HUES6 (cell line): Measurements from ENCODE around the gene GAPDHS.

ENCODE experiments used
- H3K27ac ChIP-seq: 2 replicates; pipeline ENCODE4 v1.7.0; 2013; ENCODE audit warnings: low read depth, mild to moderate bottlenecking, low read length, inconsistent platforms
- H3K27me3 ChIP-seq: 2 replicates; pipeline ENCODE4 v1.6.1; 2013; ENCODE audit warnings: low read length; ENCODE audit not compliant: control insufficient read depth, insufficient read depth
- H3K36me3 ChIP-seq: 2 replicates; pipeline ENCODE4 v1.6.1; 2013; ENCODE audit warnings: low read length; ENCODE audit not compliant: control insufficient read depth, insufficient read depth
- H3K4me1 ChIP-seq: 2 replicates; pipeline ENCODE4 v1.6.1; 2013; ENCODE audit warnings: low read length; ENCODE audit not compliant: control insufficient read depth, insufficient read depth
- H3K4me3 ChIP-seq: 2 replicates; pipeline ENCODE4 v1.5.1; 2013; ENCODE audit warnings: low read depth, low read length
- H3K9ac ChIP-seq: one replicate; pipeline ENCODE4 v1.6.1; 2013; ENCODE audit warnings: mild to moderate bottlenecking, low read length
- H3K9me3 ChIP-seq: 2 replicates; pipeline ENCODE4 v1.6.1; 2013; ENCODE audit warnings: low read depth, low read length; ENCODE audit not compliant: control insufficient read depth, insufficient read depth

The GAPDHS gene

DNA sequence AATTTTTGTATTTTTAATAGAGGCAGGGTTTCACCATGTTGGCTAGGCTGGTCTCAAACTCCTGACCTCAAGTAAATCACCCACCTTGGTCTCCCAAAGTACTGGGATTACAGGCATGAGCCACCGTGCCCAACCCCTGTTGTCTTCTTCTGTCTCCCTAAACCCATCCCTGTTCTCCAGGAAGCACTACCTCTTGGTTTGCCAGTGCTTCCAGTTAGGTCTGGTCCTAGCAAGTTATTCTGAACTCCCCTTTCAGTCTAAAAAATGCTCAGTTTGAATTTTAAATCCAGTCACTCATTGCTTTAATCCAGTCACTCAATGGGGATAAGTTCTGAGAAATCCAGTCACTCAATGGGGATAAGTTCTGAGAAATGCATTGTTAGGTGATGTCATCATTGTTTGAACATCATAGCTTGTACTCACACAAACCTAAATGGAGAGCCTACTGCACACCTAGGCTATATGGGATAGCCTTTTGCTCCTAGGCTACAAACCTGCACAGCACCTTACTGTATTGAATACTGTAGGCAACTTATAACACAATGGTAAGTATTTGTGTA is 38.2 kb downstream of the GAPDHS start:
- no peak overlapping the region for H3K9ac ChIP-seq

DNA sequence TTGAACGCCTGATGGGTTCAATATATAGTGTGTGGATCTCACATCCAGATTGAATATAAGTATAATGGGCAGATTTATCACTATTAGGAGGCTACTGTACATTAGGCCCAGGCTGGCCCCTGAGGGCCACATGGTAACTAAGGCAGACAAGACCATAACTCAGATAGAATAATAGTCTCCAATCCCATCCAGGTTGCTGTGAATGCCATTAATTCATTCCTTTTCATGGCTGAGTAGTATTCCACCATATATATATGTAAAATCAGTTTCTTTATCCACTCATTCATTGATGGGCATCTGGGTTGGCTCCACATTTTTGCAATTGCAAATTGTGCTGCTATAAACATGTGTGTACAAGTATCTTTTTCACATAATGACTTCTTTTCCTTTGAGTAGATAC is 44.7 kb downstream of the GAPDHS start:
- Histone ChIP-seq H3K9me3 (peaks cover 34% of the 10 kb centered on the region), H3K4me1 (no peaks in the 10 kb centered on the region), H3K4me3 (no peak overlapping the region), H3K9ac (no peak overlapping the region), H3K27me3 (no peaks in the 10 kb centered on the region), H3K36me3 (no peaks in the 10 kb centered on the region), H3K27ac (no peak overlapping the region)

More for the DNA sequence above, 38.2 kb downstream of the GAPDHS start:
- Histone ChIP-seq H3K9me3 (peaks cover 14% of the 10 kb centered on the region), H3K4me1 (no peaks in the 10 kb centered on the region), H3K27ac (no peak overlapping the region), H3K27me3 (no peaks in the 10 kb centered on the region; the same call in 1 of the 2 replicates), H3K4me3 (no peak overlapping the region), H3K36me3 (no peaks in the 10 kb centered on the region)

GRCh38 chr19:35578707-35579106 is 45.5 kb downstream of the GAPDHS start:
- Histone ChIP-seq H3K27me3 (peaks cover 2% of the 10 kb centered on the region; the same call in 1 of the 2 replicates), H3K27ac (no peak overlapping the region), H3K4me3 (no peak overlapping the region), H3K9me3 (peaks cover 34% of the 10 kb centered on the region), H3K36me3 (no peaks in the 10 kb centered on the region), H3K4me1 (no peaks in the 10 kb centered on the region), H3K9ac (no peak overlapping the region)

GRCh38 chr19:35582760-35583159 is 49.5 kb downstream of the GAPDHS start:
- Histone ChIP-seq H3K9ac (no peak overlapping the region), H3K9me3 (0 out of 2 replicates have a peak, but pooled peaks cover 8% of the 10 kb centered on the region), H3K27me3 (peaks cover 25% of the 10 kb centered on the region), H3K27ac (no peak overlapping the region), H3K36me3 (no peaks in the 10 kb centered on the region), H3K4me3 (no peak overlapping the region), H3K4me1 (no peaks in the 10 kb centered on the region)

DNA sequence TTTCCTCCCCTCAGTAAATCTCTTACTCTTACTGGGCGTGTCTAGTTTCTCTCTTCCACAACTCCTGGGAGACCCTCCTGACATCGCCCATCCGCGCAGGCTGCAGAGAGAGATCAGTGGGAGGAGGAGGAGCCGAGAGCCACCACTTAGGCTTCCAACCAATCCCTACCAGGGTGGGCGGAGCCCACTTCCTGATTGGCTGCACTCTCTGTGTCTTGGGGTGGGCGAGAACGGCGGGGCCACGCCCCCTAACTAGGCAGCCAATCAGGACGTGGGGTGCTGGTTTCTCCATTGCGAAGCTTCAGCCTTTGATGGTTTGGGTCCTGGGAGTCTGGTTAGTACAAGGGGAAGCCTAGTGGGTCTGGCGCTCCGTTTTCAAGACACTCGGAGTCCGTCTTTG is 52.6 kb downstream of the GAPDHS start, which contains the start of gene PMIS2:
Gene PMIS2, plus strand, starts transcription at position 326 of the 400 bp plus-strand sequence. CDS start 87 bp downstream, outside the sequence.
- H3K4me1 ChIP-seq, result no peaks in the 10 kb centered on the region
- no peak within 1 kb of the TSS for H3K9ac ChIP-seq
- no peaks in the 10 kb centered on the region for H3K36me3 ChIP-seq
- H3K27ac ChIP-seq, result no peak within 1 kb of the TSS
- H3K27me3 ChIP-seq, result peaks cover 26% of the 10 kb centered on the region
- H3K4me3 ChIP-seq, result no peak within 1 kb of the TSS
- no peaks in the 10 kb centered on the region for H3K9me3 ChIP-seq

- peaks cover 26% of the 10 kb centered on the region for H3K27me3 ChIP-seq
- H3K36me3 ChIP-seq, result no peaks in the 10 kb centered on the region
- H3K9ac ChIP-seq, result no peak overlapping the region
- H3K4me3 ChIP-seq, result no peak overlapping the region
- H3K9me3 ChIP-seq, result no peaks in the 10 kb centered on the region
- no peak overlapping the region for H3K27ac ChIP-seq
- no peaks in the 10 kb centered on the region for H3K4me1 ChIP-seq
Observed at GRCh38 chr19:35587321-35587720, 54.1 kb downstream of the GAPDHS start.

DNA sequence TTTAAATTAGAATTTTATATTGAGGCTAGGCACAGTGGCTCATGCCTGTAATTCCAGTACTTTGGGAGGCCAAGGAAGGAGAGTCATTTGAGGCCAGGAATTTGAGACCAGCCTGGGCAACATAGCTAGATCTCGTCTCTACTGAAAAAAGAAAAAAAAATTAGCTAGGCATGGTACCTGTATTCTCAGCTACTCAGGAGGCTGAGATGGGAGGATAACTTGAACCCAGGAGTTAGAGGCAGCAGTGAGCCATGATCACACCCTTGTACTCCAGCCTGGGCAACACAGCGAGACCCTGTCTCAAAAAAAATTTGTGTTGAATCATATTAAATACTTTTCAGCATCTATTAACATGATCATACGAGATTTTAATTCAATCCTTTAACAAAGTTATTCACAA is 57.6 kb downstream of the GAPDHS start:
- no peak overlapping the region for H3K4me3 ChIP-seq
- no peaks in the 10 kb centered on the region for H3K4me1 ChIP-seq
- H3K9me3 ChIP-seq, result no peaks in the 10 kb centered on the region
- no peak overlapping the region for H3K27ac ChIP-seq
- no peaks in the 10 kb centered on the region for H3K36me3 ChIP-seq
- no peak overlapping the region for H3K9ac ChIP-seq
- peaks cover 9% of the 10 kb centered on the region for H3K27me3 ChIP-seq

DNA sequence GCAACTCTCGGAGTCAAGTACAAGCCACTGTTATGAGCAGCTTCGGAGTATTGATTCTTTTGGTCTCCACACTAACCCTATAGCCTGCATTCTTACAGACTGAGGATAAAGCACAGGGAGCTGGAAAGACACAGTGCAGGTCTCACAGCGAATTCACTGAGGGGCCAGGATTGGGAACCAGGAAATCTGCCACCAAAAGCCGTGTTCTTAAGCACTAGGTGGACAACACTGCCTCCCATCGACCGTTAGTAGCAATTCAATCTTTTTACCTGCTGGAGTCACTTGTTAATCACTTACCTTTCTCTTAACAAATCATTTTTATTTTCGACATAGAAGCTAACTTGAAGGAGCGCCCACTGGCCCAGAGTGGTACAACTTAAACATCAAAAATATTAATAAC is 59.0 kb downstream of the GAPDHS start:
- Histone ChIP-seq H3K27me3 (peaks cover 5% of the 10 kb centered on the region; the same call in 1 of the 2 replicates), H3K36me3 (no peaks in the 10 kb centered on the region), H3K4me1 (no peaks in the 10 kb centered on the region), H3K4me3 (no peak overlapping the region), H3K9ac (no peak overlapping the region), H3K27ac (no peak overlapping the region), H3K9me3 (no peaks in the 10 kb centered on the region)
